HAP-1 (cell line): ENCODE results near the gene CENPB.

Experiments used
- DNase-seq, 2 experiments: peaks; one replicate each; pipeline ENCODE4 v3.0.0-alpha.2; 2016 to 2020; ENCODE audit warnings: low spot score in 2 of 2
- H3K27me3 ChIP-seq: fragments of 250-450 bp; sonication (Bioruptor Pico); 2 replicates; pipeline ENCODE4 v1.5.1; 2020; ENCODE audit warnings: low read depth, mild to moderate bottlenecking, moderate library complexity
- H3K36me3 ChIP-seq: fragments of 250-450 bp; sonication (Bioruptor Pico); replicated peaks from 2 replicates; pipeline ENCODE4 v1.5.1; 2020; ENCODE audit warnings: mild to moderate bottlenecking
- H3K4me1 ChIP-seq: fragments of 250-450 bp; sonication (Bioruptor Pico); 2 replicates; pipeline ENCODE4 v1.5.1; 2020; ENCODE audit warnings: mild to moderate bottlenecking
- H3K4me3 ChIP-seq: fragments of 250-450 bp; sonication (Bioruptor Pico); 2 replicates; pipeline ENCODE4 v1.5.1; 2020; ENCODE audit warnings: mild to moderate bottlenecking, moderate library complexity
- H3K9me3 ChIP-seq: fragments of 250-450 bp; sonication (Bioruptor Pico); 2 replicates; pipeline ENCODE4 v1.5.1; 2020; ENCODE audit warnings: mild to moderate bottlenecking, moderate library complexity
- in situ Hi-C: fragments of 300-500 bp; cut with MboI; formaldehyde crosslinking; loops from 3 replicates; pipeline ENCODE4 v1.14.3; 2020; ENCODE audit warnings: low sequenced_read_pairs, inconsistent platforms, mixed read lengths

CENPB gene

DNA sequence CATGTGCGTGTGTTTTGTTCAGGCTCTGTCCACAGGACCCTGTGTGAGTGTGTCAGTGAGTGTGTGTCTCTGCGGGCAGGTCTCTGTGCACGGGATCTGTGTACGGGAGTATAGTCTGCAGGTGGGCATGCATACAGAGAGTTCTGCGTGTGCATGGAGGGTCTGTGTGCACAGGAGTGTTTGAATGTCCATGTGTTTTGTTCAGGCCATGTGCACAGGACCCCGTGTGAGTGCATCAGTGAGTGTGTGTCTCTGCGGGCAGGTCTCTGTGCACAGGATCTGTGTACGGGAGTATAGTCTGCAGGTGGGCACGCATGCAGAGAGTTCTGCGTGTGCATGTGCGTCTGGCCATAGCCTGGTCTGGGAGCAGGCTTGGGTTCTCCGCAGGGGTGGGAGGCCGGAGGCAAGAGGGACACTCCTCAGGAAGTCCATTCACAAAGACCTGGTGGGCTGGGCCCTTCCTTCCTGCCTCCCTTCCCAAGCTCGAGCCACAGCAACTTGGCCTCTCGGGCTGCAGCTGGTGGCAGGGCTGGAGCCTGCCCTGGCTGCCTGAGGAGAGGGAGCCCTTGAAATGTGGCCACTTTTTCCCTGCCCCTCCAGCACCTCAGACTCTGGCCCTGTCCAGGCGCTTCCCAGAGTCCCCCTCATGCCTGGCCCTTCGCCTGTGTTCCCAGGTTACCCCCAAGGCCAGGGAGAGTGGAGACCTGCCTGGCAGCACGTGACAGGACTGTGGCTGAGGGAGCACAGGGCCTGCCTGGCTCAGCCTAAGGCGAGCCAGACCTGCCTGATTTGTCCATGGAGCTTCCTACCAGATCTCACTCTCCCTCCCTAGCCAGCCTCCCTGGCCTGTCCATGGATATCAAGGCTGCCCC, 47.2 kb downstream of the CENPB start:
- Histone ChIP-seq H3K9me3 (no peaks in the 10 kb centered on the region), H3K4me1 (no peaks in the 10 kb centered on the region; the same call in 1 of the 2 replicates), H3K4me3 (no peak overlapping the region), H3K27me3 (no peaks in the 10 kb centered on the region), H3K36me3 (no peaks in the 10 kb centered on the region)
- in situ Hi-C loops: no loop called here
- no peak for DNase-seq

DNA sequence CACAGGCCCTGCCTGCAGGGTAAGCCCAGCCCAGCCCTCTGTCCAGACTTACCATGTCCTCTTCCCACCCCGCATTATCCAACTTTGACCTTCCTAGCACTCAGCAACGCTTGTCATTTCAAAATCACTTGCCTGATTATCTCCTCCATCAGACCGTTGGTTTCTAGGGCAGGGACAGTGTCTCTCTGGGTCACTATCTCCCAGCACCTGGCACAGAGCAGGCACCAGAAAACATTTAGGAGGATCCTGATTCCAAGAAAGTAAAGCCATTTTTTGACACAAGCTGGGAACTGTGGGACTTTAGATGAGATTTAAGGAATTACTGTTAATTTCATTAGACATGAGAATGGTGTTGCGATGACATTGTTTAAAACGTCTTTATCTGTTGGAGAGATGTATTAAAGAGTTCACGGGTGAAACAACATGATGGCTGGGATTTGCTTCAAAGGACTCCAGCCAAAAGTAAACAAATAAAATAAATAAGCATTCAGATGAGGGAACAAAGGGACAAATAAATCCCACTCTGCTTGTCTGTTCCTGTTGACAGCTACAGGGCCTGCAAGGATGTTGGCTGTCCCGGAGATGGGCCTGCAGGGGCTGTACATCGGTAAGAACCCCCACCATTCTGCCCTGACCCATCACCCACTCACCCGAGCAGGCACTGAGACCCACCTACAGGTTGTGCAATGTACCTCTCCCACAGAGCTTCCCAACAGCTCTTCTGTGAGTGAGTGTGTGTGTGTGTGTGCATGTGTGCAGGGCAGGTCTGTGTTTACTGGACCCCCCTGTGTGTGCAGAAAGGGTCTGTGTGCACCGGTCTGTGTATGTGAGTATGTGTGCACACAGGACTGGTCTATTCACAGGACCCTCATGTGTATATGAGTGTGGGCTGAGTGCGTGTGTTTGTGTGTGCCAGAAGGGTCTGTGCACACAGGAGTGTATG, 48.2 kb downstream of the CENPB start:
- no peaks in the 10 kb centered on the region for H3K9me3 ChIP-seq
- no peak overlapping the region for H3K4me3 ChIP-seq
- no peaks in the 10 kb centered on the region for H3K4me1 ChIP-seq
- no peak for DNase-seq
- no peaks in the 10 kb centered on the region for H3K36me3 ChIP-seq
- in situ Hi-C loops: no loop called here
- H3K27me3 ChIP-seq: no peaks in the 10 kb centered on the region

DNA sequence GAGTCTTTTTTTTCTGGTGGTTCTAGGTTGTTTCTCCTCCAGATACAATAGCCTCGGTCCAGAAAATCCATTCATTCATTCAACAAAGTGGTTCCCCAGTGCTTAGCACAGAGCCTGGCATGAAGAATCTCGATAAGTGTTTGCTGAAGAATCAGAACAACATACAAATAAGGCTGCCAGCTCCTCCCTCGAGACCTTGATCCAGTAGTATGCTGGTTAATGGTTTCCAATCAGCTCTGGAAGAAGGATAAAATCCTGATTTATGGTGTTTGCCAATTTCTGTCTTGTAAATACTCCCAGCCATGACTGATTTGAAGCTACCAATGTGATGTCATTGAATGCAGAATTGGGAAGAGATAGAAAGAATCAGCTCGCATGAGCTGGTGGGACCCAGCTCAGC, 50.8 kb downstream of the CENPB start:
- no peak overlapping the region for H3K4me3 ChIP-seq
- DNase-seq: no peak
- H3K4me1 ChIP-seq: peaks cover 2% of the 10 kb centered on the region; the same call in 1 of the 2 replicates
- no peaks in the 10 kb centered on the region for H3K9me3 ChIP-seq
- in situ Hi-C loops: no loop called here
- no peaks in the 10 kb centered on the region for H3K27me3 ChIP-seq
- H3K36me3 ChIP-seq: no peaks in the 10 kb centered on the region

DNA sequence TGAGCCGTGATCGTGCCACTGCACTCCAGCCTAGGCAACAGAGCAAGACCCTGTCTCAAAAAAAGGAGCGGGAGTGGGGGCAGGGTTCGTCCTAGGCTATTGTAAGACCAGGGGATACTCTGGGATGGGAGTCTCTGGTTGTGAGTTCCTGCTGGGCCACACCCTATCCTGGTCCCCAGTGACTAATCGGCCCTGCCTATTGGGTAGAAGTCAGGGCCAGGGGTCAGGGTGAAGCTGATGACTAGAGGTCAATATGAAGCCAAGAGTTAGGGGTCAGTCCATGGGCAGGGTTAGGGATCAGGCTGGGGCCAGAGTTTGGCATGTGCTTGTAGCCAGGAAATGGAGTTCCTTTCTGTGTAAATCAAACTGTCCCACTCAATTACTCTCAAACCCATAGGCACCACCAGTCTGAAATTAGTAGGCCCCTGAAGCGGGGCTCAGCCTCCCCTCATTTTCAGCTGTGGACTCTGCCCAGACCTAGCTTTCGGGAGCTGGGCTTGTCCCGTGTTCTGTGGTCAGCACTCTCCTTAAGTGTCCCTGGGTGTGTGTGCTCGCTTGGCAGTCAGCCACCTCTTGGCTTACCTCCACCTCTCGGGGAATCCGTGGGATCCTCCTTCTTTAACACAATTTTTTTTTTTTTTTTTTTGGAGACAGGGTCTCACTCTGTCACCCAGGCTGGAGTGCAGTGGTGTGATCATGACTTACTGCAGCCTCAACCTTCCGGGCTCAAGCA, 52.3 kb downstream of the CENPB start:
- no peak for DNase-seq
- in situ Hi-C loops: no loop called here

More for the DNA sequence above, 52.3 kb downstream of the CENPB start:
- Histone ChIP-seq H3K27me3 (no peaks in the 10 kb centered on the region), H3K36me3 (no peaks in the 10 kb centered on the region), H3K4me1 (peaks cover 2% of the 10 kb centered on the region; the same call in 1 of the 2 replicates), H3K4me3 (no peak overlapping the region), H3K9me3 (no peaks in the 10 kb centered on the region)
